Prostate gland (tissue), 2 donors: ENCODE data around the gene AMN.

Experiments used
- POLR2A ChIP-seq: fragments of 450-650 bp; IDR thresholded peaks from one replicate; pipeline ENCODE4 v1.6.1; 2016; ENCODE audit warnings: antibody characterized with exemption, mild to moderate bottlenecking
- POLR2AphosphoS5 ChIP-seq: sonication (generic); formaldehyde crosslinking; IDR thresholded peaks from one replicate; pipeline ENCODE4 v1.6.1; 2017; ENCODE audit warnings: antibody characterized with exemption
- TF ChIP-seq, protein P1 (sequence below), 4 experiments: fragments of 200-600 bp in 2 of 4; fragments of 450-650 bp in 2 of 4; sonication (generic) in 2 of 4; IDR thresholded peaks; 1 replicate in 3 of 4; 2 replicates in 1 of 4; pipeline ENCODE4 v1.5.1; 2016 to 2019; ENCODE audit warnings: antibody characterized with exemption in 4 of 4, mild to moderate bottlenecking in 2 of 4, moderate library complexity in 2 of 4

DNA sequence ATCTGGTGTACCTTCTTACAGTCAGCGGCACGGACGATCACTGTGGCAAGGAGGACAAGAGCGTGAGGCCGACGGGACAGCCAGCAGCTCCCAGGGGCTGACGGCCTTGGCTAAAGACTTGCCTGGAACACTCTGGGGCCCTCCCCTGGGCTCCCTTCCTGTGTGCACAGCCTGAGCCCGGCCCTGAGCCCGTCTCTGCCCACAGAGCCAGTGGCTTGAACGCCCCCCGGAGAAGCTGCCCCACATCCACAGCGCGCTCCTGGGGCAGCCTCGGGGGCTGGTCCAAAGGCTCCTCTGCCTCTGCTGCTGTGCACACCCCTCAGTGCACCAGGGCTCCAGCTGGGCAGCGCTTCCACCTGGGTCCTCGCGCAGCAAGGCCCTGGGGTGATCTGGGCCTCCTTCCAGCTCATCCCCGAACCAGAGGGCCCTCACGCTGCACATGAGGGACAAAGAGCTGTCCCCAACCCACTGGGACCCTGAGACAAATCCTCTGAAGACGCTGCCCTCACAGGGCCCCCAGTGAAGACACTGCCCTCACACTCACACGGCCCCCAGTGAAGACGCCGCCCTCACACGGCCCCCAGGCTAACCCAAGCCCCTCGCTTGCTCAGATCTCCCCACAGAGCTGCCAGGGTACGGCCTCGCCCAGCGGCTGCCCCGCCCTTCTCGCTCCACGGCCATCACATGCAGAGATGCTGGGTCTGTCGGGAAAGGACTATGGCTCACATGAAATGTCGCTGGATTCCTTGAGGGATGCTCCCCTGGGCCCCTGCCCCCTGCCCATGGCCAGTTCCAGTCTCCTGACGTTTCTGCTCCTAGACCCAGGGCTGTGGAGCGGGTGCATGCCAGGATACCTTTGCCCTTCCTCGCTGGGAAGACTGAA, 22.2 kb downstream of the AMN start:
- TF ChIP-seq, protein P1, sequence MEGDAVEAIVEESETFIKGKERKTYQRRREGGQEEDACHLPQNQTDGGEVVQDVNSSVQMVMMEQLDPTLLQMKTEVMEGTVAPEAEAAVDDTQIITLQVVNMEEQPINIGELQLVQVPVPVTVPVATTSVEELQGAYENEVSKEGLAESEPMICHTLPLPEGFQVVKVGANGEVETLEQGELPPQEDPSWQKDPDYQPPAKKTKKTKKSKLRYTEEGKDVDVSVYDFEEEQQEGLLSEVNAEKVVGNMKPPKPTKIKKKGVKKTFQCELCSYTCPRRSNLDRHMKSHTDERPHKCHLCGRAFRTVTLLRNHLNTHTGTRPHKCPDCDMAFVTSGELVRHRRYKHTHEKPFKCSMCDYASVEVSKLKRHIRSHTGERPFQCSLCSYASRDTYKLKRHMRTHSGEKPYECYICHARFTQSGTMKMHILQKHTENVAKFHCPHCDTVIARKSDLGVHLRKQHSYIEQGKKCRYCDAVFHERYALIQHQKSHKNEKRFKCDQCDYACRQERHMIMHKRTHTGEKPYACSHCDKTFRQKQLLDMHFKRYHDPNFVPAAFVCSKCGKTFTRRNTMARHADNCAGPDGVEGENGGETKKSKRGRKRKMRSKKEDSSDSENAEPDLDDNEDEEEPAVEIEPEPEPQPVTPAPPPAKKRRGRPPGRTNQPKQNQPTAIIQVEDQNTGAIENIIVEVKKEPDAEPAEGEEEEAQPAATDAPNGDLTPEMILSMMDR (IDR thresholded peaks at IDR 0.05), result no peak
- TF ChIP-seq POLR2AphosphoS5 (no peak), POLR2A (no peak)
